Lower leg skin (tissue), 3 donors: Measurements from ENCODE around the gene ALG10.
"Not testable (repeated sequence)": the region's sequence is repeated elsewhere in the genome, so short reads cannot be mapped to it uniquely, and the experiment has no call there.

ENCODE experiments used
- CTCF ChIP-seq, 3 donors: fragments of 450-650 bp; IDR thresholded peaks; one replicate each; pipeline ENCODE4 v1.5.1; 2016; ENCODE audit warnings: antibody characterized with exemption in 3 of 3, mild to moderate bottlenecking in 3 of 3, moderate library complexity in 2 of 3
- POLR2A ChIP-seq, 2 donors: fragments of 450-650 bp; IDR thresholded peaks; one replicate each; pipeline ENCODE4 v1.6.1; 2016 to 2017; ENCODE audit warnings: antibody characterized with exemption in 2 of 2, mild to moderate bottlenecking in 1 of 2, moderate library complexity in 1 of 2

DNA sequence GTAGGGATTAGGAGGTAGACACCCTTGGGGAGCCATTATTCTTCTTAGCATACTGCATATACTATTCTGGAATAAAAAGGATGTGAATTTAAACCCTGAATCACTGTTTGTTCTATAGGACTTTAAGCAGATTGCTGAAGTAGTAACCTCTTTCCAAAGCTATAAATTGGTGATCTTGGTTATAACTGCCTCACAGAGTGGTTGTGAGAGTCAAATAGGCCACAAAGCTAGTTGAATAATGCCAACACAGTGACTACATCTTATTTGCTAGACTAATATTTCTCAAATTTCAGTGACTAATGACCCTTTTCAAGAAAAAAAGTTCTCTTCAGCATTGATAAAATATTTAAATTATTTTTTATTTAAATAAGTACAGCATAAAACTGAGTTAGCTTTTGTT is 13.5 kb upstream of the ALG10 start:
- not testable (repeated sequence) for TF ChIP-seq CTCF, POLR2A (IDR thresholded peaks at IDR 0.05)
